Gastrocnemius medialis (tissue), 4 donors: Measurements from ENCODE around the gene ARHGAP35.

Experiments used
- POLR2A ChIP-seq, 2 donors: fragments of 450-650 bp; IDR thresholded peaks; one replicate each; pipeline ENCODE4 v1.6.1; 2017; ENCODE audit warnings: antibody characterized with exemption in 2 of 2, mild to moderate bottlenecking in 2 of 2, moderate library complexity in 2 of 2
- TF ChIP-seq, protein P1 (sequence below), 5 experiments: fragments of 450-650 bp in 3 of 5; fragments of 200-600 bp in 2 of 5; sonication (generic) in 2 of 5; IDR thresholded peaks in 4 of 5; conservative IDR thresholded peaks in 1 of 5; 1 replicate in 4 of 5; 2 replicates in 1 of 5; pipeline ENCODE4 v1.5.1; 2016 to 2019; ENCODE audit warnings: antibody characterized with exemption in 5 of 5, mild to moderate bottlenecking in 3 of 5, moderate library complexity in 3 of 5

DNA sequence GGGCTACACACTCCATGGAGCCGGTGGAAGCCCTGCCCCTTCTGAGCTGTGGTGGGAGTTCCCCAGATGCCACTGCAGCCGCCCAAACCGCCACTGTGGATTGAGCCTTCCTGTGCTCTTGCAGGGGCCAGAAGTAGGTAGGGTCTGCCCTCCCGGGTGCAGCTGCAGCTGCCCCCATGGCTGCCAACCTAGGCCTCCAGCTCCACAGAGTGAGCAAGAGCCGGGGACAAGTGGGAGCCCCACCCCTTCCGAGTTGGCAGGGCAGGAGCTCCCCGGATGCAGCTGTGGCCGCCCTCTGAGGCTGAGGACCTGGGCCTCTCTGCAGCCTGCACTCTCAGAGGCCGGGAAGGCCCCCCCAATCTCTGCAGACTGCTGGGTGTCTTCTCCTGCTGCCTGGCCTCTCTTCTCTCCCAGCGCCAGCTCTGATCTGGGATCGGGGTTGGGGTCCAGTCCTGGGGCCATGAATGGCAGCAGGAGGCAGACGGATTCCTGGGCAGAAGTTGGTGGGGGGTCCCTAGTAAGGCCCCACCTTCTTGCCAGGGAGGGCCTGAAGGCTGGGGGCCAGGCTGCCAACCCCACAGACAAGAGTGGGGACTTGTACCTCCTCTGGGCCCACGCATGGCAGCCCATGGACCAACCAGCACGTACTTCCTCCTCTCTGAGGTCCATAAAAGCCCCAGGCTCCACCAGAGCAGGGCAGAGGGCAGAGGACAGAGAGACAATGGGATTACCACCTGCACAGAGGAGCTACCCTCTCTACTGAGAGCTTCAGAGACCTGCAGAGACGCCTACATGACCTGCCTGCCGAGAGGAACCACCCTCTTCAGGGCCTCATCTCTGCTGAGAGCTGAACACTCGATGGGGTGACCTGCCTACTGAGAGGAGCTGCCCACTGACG, 39.0 kb upstream of the ARHGAP35 start:
- TF ChIP-seq POLR2A (IDR thresholded peaks at IDR 0.05): no peak
- TF ChIP-seq, protein P1, sequence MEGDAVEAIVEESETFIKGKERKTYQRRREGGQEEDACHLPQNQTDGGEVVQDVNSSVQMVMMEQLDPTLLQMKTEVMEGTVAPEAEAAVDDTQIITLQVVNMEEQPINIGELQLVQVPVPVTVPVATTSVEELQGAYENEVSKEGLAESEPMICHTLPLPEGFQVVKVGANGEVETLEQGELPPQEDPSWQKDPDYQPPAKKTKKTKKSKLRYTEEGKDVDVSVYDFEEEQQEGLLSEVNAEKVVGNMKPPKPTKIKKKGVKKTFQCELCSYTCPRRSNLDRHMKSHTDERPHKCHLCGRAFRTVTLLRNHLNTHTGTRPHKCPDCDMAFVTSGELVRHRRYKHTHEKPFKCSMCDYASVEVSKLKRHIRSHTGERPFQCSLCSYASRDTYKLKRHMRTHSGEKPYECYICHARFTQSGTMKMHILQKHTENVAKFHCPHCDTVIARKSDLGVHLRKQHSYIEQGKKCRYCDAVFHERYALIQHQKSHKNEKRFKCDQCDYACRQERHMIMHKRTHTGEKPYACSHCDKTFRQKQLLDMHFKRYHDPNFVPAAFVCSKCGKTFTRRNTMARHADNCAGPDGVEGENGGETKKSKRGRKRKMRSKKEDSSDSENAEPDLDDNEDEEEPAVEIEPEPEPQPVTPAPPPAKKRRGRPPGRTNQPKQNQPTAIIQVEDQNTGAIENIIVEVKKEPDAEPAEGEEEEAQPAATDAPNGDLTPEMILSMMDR (IDR thresholded peaks at IDR 0.05 in 4 of 5, conservative IDR thresholded peaks at IDR 0.05 in 1 of 5): no peak
